H1 (cell line): ENCODE data around the gene ARHGAP15. TPM values are rescaled to one million over a fixed set of nuclear protein-coding genes. Genes with fewer than 3 reads are reported as not detected.

Experiments used
- CTCF ChIA-PET: fragments of 300-600 bp; sonication (Branson Sonifier 250); formaldehyde crosslinking; loops from one replicate; lab custom pipeline; 2021; ENCODE audit not compliant: partially characterized antibody; lab: Charles Lee
- POLR2A ChIA-PET: fragments of 300-600 bp; sonication (Branson Sonifier 250); formaldehyde crosslinking; loops from one replicate; lab custom pipeline; 2021; ENCODE audit warnings: inconsistent platforms; ENCODE audit not compliant: partially characterized antibody; lab: Charles Lee
- DNase-seq, 2 experiments: peaks; one replicate each; pipeline versions ENCODE4 v3.0.0 to v3.0.0-alpha.2; 2010 to 2022; ENCODE audit warnings: low spot score in 2 of 2, low read depth in 1 of 2, mixed read lengths in 1 of 2
- FAIRE-seq: peaks from 2 replicates; lab custom pipeline; 2011; peaks lifted over from hg19 to GRCh38; lab: Jason Lieb, UNC
- H2AFZ ChIP-seq: 2 replicates; pipeline ENCODE4 v1.8.1; 2012; ENCODE audit warnings: low read length, inconsistent platforms
- H2AK5ac ChIP-seq: 2 replicates; pipeline ENCODE4 v1.6.1; 2013; ENCODE audit warnings: low read depth, low read length
- H2BK120ac ChIP-seq: replicated peaks from 2 replicates; pipeline ENCODE3; 2013; ENCODE audit warnings: low read depth, low read length, inconsistent platforms
- H2BK12ac ChIP-seq: 2 replicates; pipeline ENCODE4 v1.6.1; 2013; ENCODE audit warnings: low read depth, low read length
- H2BK15ac ChIP-seq: 2 replicates; pipeline ENCODE4 v1.6.1; 2013; ENCODE audit warnings: low read length
- H2BK20ac ChIP-seq: 2 replicates; pipeline ENCODE4 v1.6.1; 2013; ENCODE audit warnings: low read length
- H2BK5ac ChIP-seq: 2 replicates; pipeline ENCODE4 v1.6.1; 2013; ENCODE audit warnings: low read depth, low read length
- H3K14ac ChIP-seq: 2 replicates; pipeline ENCODE4 v1.6.1; 2013; ENCODE audit warnings: inconsistent platforms; ENCODE audit not compliant: insufficient read length
- H3K18ac ChIP-seq: 2 replicates; pipeline ENCODE4 v1.6.1; 2013; ENCODE audit warnings: low read length; ENCODE audit errors: extremely low read depth
- H3K23ac ChIP-seq: 2 replicates; pipeline ENCODE4 v1.6.1; 2013; ENCODE audit warnings: inconsistent platforms; ENCODE audit not compliant: insufficient read length
- H3K23me2 ChIP-seq: 2 replicates; pipeline ENCODE4 v1.6.1; 2013; ENCODE audit warnings: low read depth, low read length
- H3K27ac ChIP-seq: 2 replicates; pipeline ENCODE4 v1.6.1; 2011; ENCODE audit warnings: low read depth, low read length, inconsistent platforms
- H3K27me3 ChIP-seq, 4 experiments: replicated peaks in 1 of 4; 1 replicate in 1 of 4; 2 replicates in 3 of 4; pipeline versions ENCODE4 v1.6.1 to v1.8.1; 2011 to 2013; ENCODE audit warnings: low read length in 3 of 4, mild to moderate bottlenecking in 3 of 4, inconsistent platforms in 2 of 4, mixed read lengths in 2 of 4, moderate library complexity in 1 of 4; ENCODE audit not compliant: control insufficient read depth in 3 of 4, insufficient read depth in 3 of 4; ENCODE audit errors: extremely low read depth in 1 of 4
- H3K36me3 ChIP-seq, 4 experiments: 2 replicates each; pipeline versions ENCODE4 v1.6.1 to v1.8.1; 2011 to 2013; ENCODE audit warnings: mild to moderate bottlenecking in 4 of 4, low read length in 3 of 4, moderate library complexity in 2 of 4, control low read depth in 1 of 4, inconsistent platforms in 1 of 4; ENCODE audit not compliant: insufficient read depth in 4 of 4, control insufficient read depth in 2 of 4
- H3K4ac ChIP-seq: replicated peaks from 2 replicates; pipeline ENCODE3; 2013; ENCODE audit warnings: low read length, low read depth, mixed read lengths, inconsistent platforms; ENCODE audit not compliant: insufficient read length
- H3K4me1 ChIP-seq, 4 experiments: replicated peaks in 1 of 4; 1 replicate in 1 of 4; 2 replicates in 3 of 4; pipeline versions ENCODE4 v1.6.1 to v1.8.1; 2011 to 2013; ENCODE audit warnings: low read length in 3 of 4, inconsistent platforms in 2 of 4, mixed read lengths in 1 of 4; ENCODE audit not compliant: insufficient read depth in 4 of 4, control insufficient read depth in 3 of 4
- H3K4me2 ChIP-seq, 2 experiments: 2 replicates each; pipeline versions ENCODE4 v1.6.1 to v1.8.1; 2011 to 2013; ENCODE audit warnings: low read depth in 2 of 2, low read length in 2 of 2, control low read depth in 1 of 2, inconsistent platforms in 1 of 2, mild to moderate bottlenecking in 1 of 2; ENCODE audit not compliant: insufficient read depth in 1 of 2
- H3K4me3 ChIP-seq, 4 experiments: fragments of 200-600, 300-600 bp in 1 of 4; sonication (generic), shearing (Covaris generic), sonication (Bioruptor Twin) in 1 of 4; 2 replicates each; pipeline versions ENCODE4 v1.5.1 to v1.8.1; 2011 to 2016; ENCODE audit warnings: low read length in 4 of 4, low read depth in 3 of 4, control low read depth in 2 of 4, inconsistent platforms in 2 of 4, mild to moderate bottlenecking in 2 of 4, mixed read lengths in 1 of 4, moderate library complexity in 1 of 4; ENCODE audit not compliant: insufficient read depth in 2 of 4; ENCODE audit errors: extremely low read depth in 1 of 4
- H3K56ac ChIP-seq: replicated peaks from 2 replicates; pipeline ENCODE3; 2013; ENCODE audit warnings: low read depth, mild to moderate bottlenecking, mixed read lengths, low read length, inconsistent platforms; ENCODE audit not compliant: insufficient read length
- H3K79me1 ChIP-seq: 2 replicates; pipeline ENCODE4 v1.6.1; 2013; ENCODE audit warnings: low read depth, low read length, control low read depth
- H3K79me2 ChIP-seq, 2 experiments: 2 replicates each; pipeline versions ENCODE4 v1.6.1 to v1.8.1; 2012 to 2013; ENCODE audit warnings: low read length in 2 of 2, mild to moderate bottlenecking in 2 of 2, inconsistent platforms in 1 of 2; ENCODE audit not compliant: insufficient read depth in 2 of 2, control insufficient read depth in 1 of 2
- H3K9ac ChIP-seq, 4 experiments: replicated peaks in 1 of 4; 1 replicate in 1 of 4; 2 replicates in 3 of 4; pipeline versions ENCODE4 v1.6.1 to v1.8.1; 2011 to 2013; ENCODE audit warnings: low read depth in 3 of 4, low read length in 3 of 4, control low read depth in 2 of 4, mild to moderate bottlenecking in 2 of 4, moderate library complexity in 2 of 4, inconsistent platforms in 1 of 4; ENCODE audit errors: extremely low read depth in 1 of 4
- H3K9me3 ChIP-seq, 2 experiments: 2 replicates each; pipeline versions ENCODE4 v1.6.1 to v1.8.1; 2012 to 2013; ENCODE audit warnings: mild to moderate bottlenecking in 2 of 2, moderate library complexity in 2 of 2, control low read depth in 1 of 2, inconsistent platforms in 1 of 2, low read depth in 1 of 2, low read length in 1 of 2, mixed read lengths in 1 of 2; ENCODE audit not compliant: insufficient read depth in 2 of 2
- H4K20me1 ChIP-seq, 2 experiments: replicated peaks in 1 of 2; 2 replicates each; pipeline versions ENCODE3 to v1.8.1; 2011 to 2013; ENCODE audit warnings: inconsistent platforms in 2 of 2, low read length in 2 of 2, mild to moderate bottlenecking in 1 of 2; ENCODE audit not compliant: insufficient read depth in 2 of 2, control insufficient read depth in 1 of 2
- H4K5ac ChIP-seq: 2 replicates; pipeline ENCODE4 v1.6.1; 2013; ENCODE audit warnings: low read length, low read depth, mixed read lengths, inconsistent platforms; ENCODE audit not compliant: insufficient read length
- H4K8ac ChIP-seq: 2 replicates; pipeline ENCODE4 v1.8.0; 2013; ENCODE audit warnings: mild to moderate bottlenecking, moderate library complexity, low read length, inconsistent platforms; ENCODE audit not compliant: insufficient read depth; ENCODE audit errors: extremely low read depth
- H4K91ac ChIP-seq: replicated peaks from 2 replicates; pipeline ENCODE3; 2013; ENCODE audit warnings: low read length, mixed read lengths, inconsistent platforms; ENCODE audit not compliant: insufficient read length
- GTF2F1 ChIP-seq: IDR thresholded peaks from 2 replicates; pipeline ENCODE4 v1.6.1; 2012; ENCODE audit warnings: low read depth, low read length, improper control_type of control experiment, borderline replicate concordance
- RAD21 ChIP-seq, 2 experiments: IDR thresholded peaks in 1 of 2; conservative IDR thresholded peaks in 1 of 2; 2 replicates each; pipeline ENCODE4 v1.6.1; 2011; ENCODE audit warnings: low read depth in 2 of 2, low read length in 2 of 2, improper control_type of control experiment in 1 of 2, inconsistent platforms in 1 of 2, mild to moderate bottlenecking in 1 of 2, moderate library complexity in 1 of 2
- SP2 ChIP-seq: IDR thresholded peaks from 2 replicates; pipeline ENCODE4 v1.6.1; 2012; ENCODE audit warnings: mild to moderate bottlenecking, low read length, inconsistent platforms
- TAF7 ChIP-seq: optimal IDR thresholded peaks from 2 replicates; pipeline ENCODE3; 2011; ENCODE audit warnings: low read depth, mild to moderate bottlenecking, inconsistent platforms, low read length, moderate library complexity, borderline replicate concordance
- polyA plus RNA-seq, 7 experiments: library from polyadenylated mRNA; depleted of rRNA in 3 of 7; stranded (reverse) in 5 of 7; unstranded in 2 of 7; fragments of >200 nt in 5 of 7; fragments of 200-250 nt in 2 of 7; gene quantifications; 1 replicate in 5 of 7; 2 replicates in 1 of 7; 4 replicates in 1 of 7; pipeline versions ENCODE4 v1.2.1 to v1.2.3, GENCODE V29; 2011 to 2013; ENCODE audit warnings: missing spikeins in 2 of 7, mixed read lengths in 2 of 7
- total RNA-seq: library from RNA; stranded (reverse); fragmentation: NEBNext Ultra II Directional; extraction: Animal tissue kit (Norgen Biotek cat#: 25700); gene quantifications from 2 replicates; pipeline ENCODE4 v1.2.1, GENCODE V29; 2021

Gene ARHGAP15
- total and polyA plus RNA-seq, 2 of the 8 experiments (the other 6 are each of a cell fraction or from before 2014, with no cell fraction given) = not detected

DNA sequence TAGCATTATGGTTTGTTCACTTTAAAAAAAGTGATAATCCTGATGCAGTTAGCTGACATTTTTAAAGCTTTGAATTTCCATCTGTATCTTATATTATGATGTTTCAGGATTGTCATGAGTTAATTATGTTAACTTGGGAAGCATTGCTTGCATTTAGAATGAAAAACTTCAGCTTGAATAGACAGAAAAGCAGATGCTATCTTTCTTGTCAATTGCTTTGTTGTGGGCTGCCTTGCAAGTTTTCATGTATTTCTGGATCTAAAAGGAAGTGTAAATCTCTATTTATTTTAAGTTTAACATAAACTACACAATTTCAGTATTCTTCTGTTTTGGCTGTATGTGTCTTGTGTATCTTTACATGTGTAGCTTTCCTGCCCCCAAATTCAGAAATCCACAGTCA, 479.5 kb downstream of the ARHGAP15 start:
- no peak overlapping the region for H3K4me3 ChIP-seq
- no peaks in the 10 kb centered on the region for H3K79me1 ChIP-seq
- H4K91ac ChIP-seq = no peak overlapping the region
- no peak overlapping the region for H2BK20ac ChIP-seq
- ChIA-PET CTCF (no interaction called here), POLR2A (no interaction called here)
- no peak overlapping the region for H3K23ac ChIP-seq
- H2BK120ac ChIP-seq = no peak overlapping the region
- H3K56ac ChIP-seq = no peak overlapping the region
- no peak overlapping the region for H3K4ac ChIP-seq
- H3K9me3 ChIP-seq = no peaks in the 10 kb centered on the region
- no peak overlapping the region for H3K27ac ChIP-seq
- no peaks in the 10 kb centered on the region for H3K23me2 ChIP-seq
- H2AK5ac ChIP-seq = no peak overlapping the region
- no peaks in the 10 kb centered on the region for H3K36me3 ChIP-seq
- no peak for FAIRE-seq
- H4K20me1 ChIP-seq = no peaks in the 10 kb centered on the region
- H3K27me3 ChIP-seq = no peaks in the 10 kb centered on the region; a peak in 1 of 7 replicates
- no peak overlapping the region for H2BK15ac ChIP-seq
- no peak overlapping the region for H2BK12ac ChIP-seq
- no peak overlapping the region for H3K9ac ChIP-seq
- no peak overlapping the region for H2AFZ ChIP-seq
- no peak overlapping the region for H3K18ac ChIP-seq
- H2BK5ac ChIP-seq = no peak overlapping the region
- no peak overlapping the region for H3K14ac ChIP-seq
- TF ChIP-seq RAD21 (IDR thresholded peaks at IDR 0.05 in 1 of 2, conservative IDR thresholded peaks at IDR 0.05 in 1 of 2; ENCODE audit: low read depth in 2 of 2, low read length in 2 of 2) = no peak
- no peak for TF ChIP-seq TAF7
- no peak for TF ChIP-seq GTF2F1
- no peak for TF ChIP-seq SP2
- no peak overlapping the region for H4K8ac ChIP-seq
- no peaks in the 10 kb centered on the region for H3K79me2 ChIP-seq
- no peak overlapping the region for H3K4me2 ChIP-seq
- peaks cover 0 to 15% (median 10%) of the 10 kb centered on the region in 4 experiments; a peak in 5 of 7 replicates for H3K4me1 ChIP-seq
- DNase-seq = no peak
- H4K5ac ChIP-seq = no peak overlapping the region
